ENCODE results near the gene MAPK11.

MAPK11 gene

GRCh38 chr22:50233223-50233622 lies 37.0 kb downstream of the MAPK11 start:
- Histone ChIP-seq H3K27ac (ENCODE audit: insufficient read depth, low read depth, low read length, poor library complexity, severe bottlenecking) (no peak overlapping the region), H3K27me3 (ENCODE audit: control insufficient read depth, insufficient read depth, low read length, poor library complexity, severe bottlenecking) (no peaks in the 10 kb centered on the region), H3K4me3 (ENCODE audit: insufficient read depth, low read depth, low read length) (no peak overlapping the region), H3K9me3 (ENCODE audit: control insufficient read depth, low read length) (no peaks in the 10 kb centered on the region), H3K36me3 (ENCODE audit: control insufficient read depth, insufficient read depth, low read length) (peaks cover 4% of the 10 kb centered on the region), H3K4me1 (ENCODE audit: control insufficient read depth, insufficient read depth, low read length) (no peaks in the 10 kb centered on the region)
- WGBS, 2 experiments, result 92 to 94% methylated on average over 18 of the region's 18 CpGs

- H3K36me3 ChIP-seq (ENCODE audit: control insufficient read depth, insufficient read depth, low read length), result peaks cover 4% of the 10 kb centered on the region
- H3K4me3 ChIP-seq (ENCODE audit: insufficient read depth, low read depth, low read length), result no peak overlapping the region
- no peaks in the 10 kb centered on the region for H3K27me3 ChIP-seq (ENCODE audit: control insufficient read depth, insufficient read depth, low read length, poor library complexity, severe bottlenecking)
- WGBS, 2 experiments, result 93 to 94% methylated on average over 20 of the region's 20 CpGs
- H3K27ac ChIP-seq (ENCODE audit: insufficient read depth, low read depth, low read length, poor library complexity, severe bottlenecking), result no peak overlapping the region
- no peaks in the 10 kb centered on the region for H3K4me1 ChIP-seq (ENCODE audit: control insufficient read depth, insufficient read depth, low read length)
- H3K9me3 ChIP-seq (ENCODE audit: control insufficient read depth, low read length), result no peaks in the 10 kb centered on the region
Measured at GRCh38 chr22:50232481-50233151, 37.6 kb downstream of the MAPK11 start.

- WGBS, 2 experiments, result 96% methylated on average over 16 of the region's 16 CpGs
- Histone ChIP-seq H3K27ac (ENCODE audit: insufficient read depth, low read depth, low read length, poor library complexity, severe bottlenecking) (no peak overlapping the region), H3K9me3 (ENCODE audit: control insufficient read depth, low read length) (no peaks in the 10 kb centered on the region), H3K36me3 (ENCODE audit: control insufficient read depth, insufficient read depth, low read length) (peaks cover 7% of the 10 kb centered on the region), H3K4me3 (ENCODE audit: insufficient read depth, low read depth, low read length) (no peak overlapping the region), H3K4me1 (ENCODE audit: control insufficient read depth, insufficient read depth, low read length) (no peaks in the 10 kb centered on the region), H3K27me3 (ENCODE audit: control insufficient read depth, insufficient read depth, low read length, poor library complexity, severe bottlenecking) (no peaks in the 10 kb centered on the region)
Measured at GRCh38 chr22:50229370-50229769, 40.8 kb downstream of the MAPK11 start.

- Histone ChIP-seq H3K9me3 (ENCODE audit: control insufficient read depth, low read length) (no peaks in the 10 kb centered on the region), H3K27me3 (ENCODE audit: control insufficient read depth, insufficient read depth, low read length, poor library complexity, severe bottlenecking) (no peaks in the 10 kb centered on the region), H3K36me3 (ENCODE audit: control insufficient read depth, insufficient read depth, low read length) (peaks cover 14% of the 10 kb centered on the region), H3K4me1 (ENCODE audit: control insufficient read depth, insufficient read depth, low read length) (no peaks in the 10 kb centered on the region), H3K4me3 (ENCODE audit: insufficient read depth, low read depth, low read length) (no peak overlapping the region), H3K27ac (ENCODE audit: insufficient read depth, low read depth, low read length, poor library complexity, severe bottlenecking) (no peak overlapping the region)
- 92 to 93% methylated on average over 9 of the region's 9 CpGs for WGBS, 2 experiments
Measured at GRCh38 chr22:50228366-50228765, 41.8 kb downstream of the MAPK11 start.

GRCh38 chr22:50227579-50228215 lies 42.5 kb downstream of the MAPK11 start:
- WGBS, 2 experiments, result 93% methylated on average over 25 of the region's 25 CpGs

GRCh38 chr22:50226875-50227165 lies 43.4 kb downstream of the MAPK11 start:
- H3K4me3 ChIP-seq (ENCODE audit: insufficient read depth, low read depth, low read length), result no peak overlapping the region
- no peaks in the 10 kb centered on the region for H3K27me3 ChIP-seq (ENCODE audit: control insufficient read depth, insufficient read depth, low read length, poor library complexity, severe bottlenecking)
- H3K4me1 ChIP-seq (ENCODE audit: control insufficient read depth, insufficient read depth, low read length), result no peaks in the 10 kb centered on the region
- H3K9me3 ChIP-seq (ENCODE audit: control insufficient read depth, low read length), result no peaks in the 10 kb centered on the region
- 95% methylated on average over 18 of the region's 18 CpGs for WGBS, 2 experiments
- H3K27ac ChIP-seq (ENCODE audit: insufficient read depth, low read depth, low read length, poor library complexity, severe bottlenecking), result no peak overlapping the region
- peaks cover 21% of the 10 kb centered on the region for H3K36me3 ChIP-seq (ENCODE audit: control insufficient read depth, insufficient read depth, low read length)

More at GRCh38 chr22:50227579-50228215, 42.5 kb downstream of the MAPK11 start:
- H3K36me3 ChIP-seq (ENCODE audit: control insufficient read depth, insufficient read depth, low read length), result peaks cover 21% of the 10 kb centered on the region
- H3K9me3 ChIP-seq (ENCODE audit: control insufficient read depth, low read length), result no peaks in the 10 kb centered on the region
- no peaks in the 10 kb centered on the region for H3K27me3 ChIP-seq (ENCODE audit: control insufficient read depth, insufficient read depth, low read length, poor library complexity, severe bottlenecking)
- H3K27ac ChIP-seq (ENCODE audit: insufficient read depth, low read depth, low read length, poor library complexity, severe bottlenecking), result no peak overlapping the region
- no peaks in the 10 kb centered on the region for H3K4me1 ChIP-seq (ENCODE audit: control insufficient read depth, insufficient read depth, low read length)
- H3K4me3 ChIP-seq (ENCODE audit: insufficient read depth, low read depth, low read length), result no peak overlapping the region

GRCh38 chr22:50226063-50226874 lies 43.9 kb downstream of the MAPK11 start:
- Histone ChIP-seq H3K27ac (ENCODE audit: insufficient read depth, low read depth, low read length, poor library complexity, severe bottlenecking) (no peak overlapping the region), H3K9me3 (ENCODE audit: control insufficient read depth, low read length) (no peaks in the 10 kb centered on the region), H3K36me3 (ENCODE audit: control insufficient read depth, insufficient read depth, low read length) (peaks cover 22% of the 10 kb centered on the region), H3K4me3 (ENCODE audit: insufficient read depth, low read depth, low read length) (no peak overlapping the region), H3K27me3 (ENCODE audit: control insufficient read depth, insufficient read depth, low read length, poor library complexity, severe bottlenecking) (no peaks in the 10 kb centered on the region), H3K4me1 (ENCODE audit: control insufficient read depth, insufficient read depth, low read length) (no peaks in the 10 kb centered on the region)
- 95 to 96% methylated on average over 29 to 30 of the region's 31 CpGs for WGBS, 2 experiments

GRCh38 chr22:50225200-50225969 lies 44.8 kb downstream of the MAPK11 start:
- H3K9me3 ChIP-seq (ENCODE audit: control insufficient read depth, low read length), result no peaks in the 10 kb centered on the region
- no peaks in the 10 kb centered on the region for H3K4me1 ChIP-seq (ENCODE audit: control insufficient read depth, insufficient read depth, low read length)
- no peak overlapping the region for H3K27ac ChIP-seq (ENCODE audit: insufficient read depth, low read depth, low read length, poor library complexity, severe bottlenecking)
- H3K36me3 ChIP-seq (ENCODE audit: control insufficient read depth, insufficient read depth, low read length), result peaks cover 31% of the 10 kb centered on the region
- H3K4me3 ChIP-seq (ENCODE audit: insufficient read depth, low read depth, low read length), result no peak overlapping the region
- 94% methylated on average over 24 of the region's 24 CpGs for WGBS, 2 experiments
- H3K27me3 ChIP-seq (ENCODE audit: control insufficient read depth, insufficient read depth, low read length, poor library complexity, severe bottlenecking), result no peaks in the 10 kb centered on the region

GRCh38 chr22:50224071-50224470 lies 46.1 kb downstream of the MAPK11 start:
- no peaks in the 10 kb centered on the region for H3K9me3 ChIP-seq (ENCODE audit: control insufficient read depth, low read length)
- H3K27me3 ChIP-seq (ENCODE audit: control insufficient read depth, insufficient read depth, low read length, poor library complexity, severe bottlenecking), result no peaks in the 10 kb centered on the region
- no peak overlapping the region for H3K4me3 ChIP-seq (ENCODE audit: insufficient read depth, low read depth, low read length)
- 95 to 96% methylated on average over 16 of the region's 16 CpGs for WGBS, 2 experiments
- peaks cover 32% of the 10 kb centered on the region for H3K36me3 ChIP-seq (ENCODE audit: control insufficient read depth, insufficient read depth, low read length)
- H3K27ac ChIP-seq (ENCODE audit: insufficient read depth, low read depth, low read length, poor library complexity, severe bottlenecking), result no peak overlapping the region
- H3K4me1 ChIP-seq (ENCODE audit: control insufficient read depth, insufficient read depth, low read length), result no peaks in the 10 kb centered on the region

- H3K4me3 ChIP-seq (ENCODE audit: insufficient read depth, low read depth, low read length), result no peak overlapping the region
- no peak overlapping the region for H3K27ac ChIP-seq (ENCODE audit: insufficient read depth, low read depth, low read length, poor library complexity, severe bottlenecking)
- WGBS, 2 experiments, result 95% methylated on average over 8 of the region's 8 CpGs
- H3K36me3 ChIP-seq (ENCODE audit: control insufficient read depth, insufficient read depth, low read length), result peaks cover 35% of the 10 kb centered on the region
- H3K27me3 ChIP-seq (ENCODE audit: control insufficient read depth, insufficient read depth, low read length, poor library complexity, severe bottlenecking), result no peaks in the 10 kb centered on the region
- no peaks in the 10 kb centered on the region for H3K9me3 ChIP-seq (ENCODE audit: control insufficient read depth, low read length)
- H3K4me1 ChIP-seq (ENCODE audit: control insufficient read depth, insufficient read depth, low read length), result no peaks in the 10 kb centered on the region
Measured at GRCh38 chr22:50222508-50222907, 47.7 kb downstream of the MAPK11 start.
